ENCODE results near the gene CARS1.

The CARS1 gene

GRCh38 chr11:3041699-3042441 is 15.4 kb downstream of the CARS1 start:
- DNase-seq (ENCODE audit: insufficient read length, low spot score) (no peak), FAIRE-seq (no peak)

DNA sequence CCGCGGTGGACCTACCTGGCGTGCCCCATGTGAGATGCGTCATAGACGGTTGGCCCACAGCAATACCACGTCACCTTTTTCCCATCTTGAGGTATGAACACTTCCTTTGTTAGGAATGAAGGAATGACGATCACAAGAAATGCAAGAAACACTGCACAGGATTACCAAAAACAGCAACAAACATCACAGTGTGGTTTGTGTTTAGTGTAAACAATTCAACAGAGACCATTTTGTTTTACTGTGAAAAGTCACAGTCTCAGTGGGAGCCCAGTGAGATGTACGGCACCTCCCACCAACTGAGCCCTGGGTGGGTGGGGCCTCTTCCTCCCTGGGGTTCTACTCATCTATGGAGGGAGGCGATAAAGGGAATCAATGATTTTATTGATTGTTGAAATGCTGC is 16.3 kb downstream of the CARS1 start:
- DNase-seq (ENCODE audit: insufficient read length, low spot score) (no peak), FAIRE-seq (no peak)

DNA sequence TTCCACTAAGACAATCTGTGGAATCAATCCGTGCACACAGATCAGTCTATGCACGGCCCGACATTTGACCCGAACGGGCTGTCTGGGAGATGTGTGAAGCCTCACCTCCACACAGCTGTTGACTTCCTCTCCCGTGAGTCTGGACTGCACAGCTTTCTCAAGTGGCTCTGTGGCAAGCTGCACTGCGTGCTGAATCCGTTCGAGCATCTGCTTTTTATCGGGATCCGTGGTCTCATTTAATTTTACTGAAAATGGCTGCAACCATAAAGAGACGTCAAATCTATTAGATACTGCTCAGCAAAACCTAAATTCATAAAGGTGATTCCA is 19.3 kb downstream of the CARS1 start:
- FAIRE-seq (no peak), DNase-seq (ENCODE audit: insufficient read length, low spot score) (no peak)

DNA sequence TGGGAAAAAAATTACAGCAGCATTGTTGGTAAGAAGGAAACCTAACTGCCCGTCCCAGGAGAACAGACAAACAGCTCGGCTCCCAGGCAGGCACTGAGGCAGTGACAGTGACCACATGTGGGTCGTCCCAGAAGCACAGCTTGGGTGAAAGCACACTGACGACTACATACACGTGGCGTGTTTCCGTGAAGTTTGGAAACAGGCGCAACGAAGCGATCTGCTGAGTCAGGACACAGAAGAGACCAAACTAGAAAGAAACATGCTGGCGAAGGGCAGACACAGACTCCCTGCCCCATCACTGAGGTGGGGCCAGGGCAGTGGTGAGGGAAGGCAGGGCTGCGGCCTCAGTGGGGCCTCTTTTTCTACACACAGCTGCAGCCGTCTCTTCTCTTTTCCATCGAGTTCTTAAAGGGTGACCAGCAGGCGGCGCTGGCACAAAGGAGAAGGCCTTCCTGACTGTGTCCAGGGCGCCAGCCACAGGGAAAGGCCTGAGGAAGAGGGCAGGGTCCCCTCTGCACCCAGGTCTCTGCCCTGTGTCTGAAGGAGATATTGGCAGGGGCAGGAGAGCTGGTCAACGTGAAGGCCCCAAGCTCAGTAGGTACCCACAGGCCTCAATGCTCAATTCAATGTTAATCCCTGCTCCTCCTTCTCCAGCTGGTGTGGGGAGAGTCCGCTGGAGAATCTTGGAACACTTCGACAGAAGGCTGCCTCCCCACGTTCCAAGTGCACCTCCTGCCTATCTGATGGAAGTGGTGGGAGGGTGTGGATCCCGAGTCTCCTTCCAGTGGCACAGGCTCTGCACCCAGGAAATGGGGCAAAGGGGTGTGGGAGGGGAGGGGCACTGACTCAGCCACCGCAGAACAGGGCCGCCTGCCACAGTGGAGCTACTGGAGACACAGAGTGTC is 19.9 kb downstream of the CARS1 start:
- FAIRE-seq (no peak), DNase-seq (ENCODE audit: insufficient read length, low spot score) (no peak)

GRCh38 chr11:3036419-3036818 is 20.8 kb downstream of the CARS1 start:
- DNase-seq (ENCODE audit: insufficient read length, low spot score) (no peak), FAIRE-seq (no peak)

DNA sequence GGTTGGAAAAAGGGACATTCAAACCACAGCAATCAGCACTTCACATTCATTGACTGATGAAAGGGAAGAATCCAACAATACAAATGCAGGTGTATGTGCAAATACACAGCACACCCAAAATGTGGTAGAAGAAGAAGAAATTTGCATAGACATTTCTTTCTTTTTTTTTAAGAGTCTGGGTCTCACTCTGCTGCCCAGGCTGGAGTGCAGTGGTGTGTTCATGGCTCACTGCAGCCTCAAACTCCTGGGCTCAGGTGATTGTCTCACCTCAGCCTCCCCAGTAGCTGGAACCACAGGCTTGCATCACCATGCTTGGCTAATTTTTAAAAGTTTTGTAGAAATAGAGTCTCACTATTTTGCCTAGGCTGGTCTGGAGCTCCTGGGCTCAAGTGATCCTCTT is 21.9 kb downstream of the CARS1 start:
- DNase-seq (ENCODE audit: insufficient read length, low spot score) (no peak), FAIRE-seq (no peak)

- FAIRE-seq: no peak
These were observed 26.7 kb downstream of the CARS1 start for GRCh38 chr11:3030289-3031070.

DNA sequence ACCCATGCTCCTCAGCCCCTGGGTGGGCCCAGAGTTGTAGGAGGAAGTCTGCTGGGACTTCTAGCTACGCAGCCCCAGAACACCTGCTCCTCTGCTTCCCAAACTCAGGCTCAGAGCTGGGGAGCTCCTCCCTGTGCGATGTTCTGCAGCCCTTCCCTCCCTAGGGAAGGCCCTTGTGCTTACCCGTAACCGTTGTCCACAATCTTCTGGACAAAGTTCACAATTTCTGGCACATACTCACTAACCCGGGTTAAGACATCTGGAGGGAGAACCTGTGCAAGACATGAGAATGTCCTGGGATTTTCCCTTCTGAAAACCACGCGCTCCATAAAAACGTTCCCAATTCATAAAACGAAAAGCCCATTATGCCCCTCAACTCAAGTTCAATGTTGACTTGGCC is 28.4 kb downstream of the CARS1 start:
- FAIRE-seq (no peak), DNase-seq (ENCODE audit: insufficient read length, low spot score) (no peak)

More at GRCh38 chr11:3030289-3031070, 26.7 kb downstream of the CARS1 start:
- no peak for DNase-seq (ENCODE audit: insufficient read length, low spot score)

DNA sequence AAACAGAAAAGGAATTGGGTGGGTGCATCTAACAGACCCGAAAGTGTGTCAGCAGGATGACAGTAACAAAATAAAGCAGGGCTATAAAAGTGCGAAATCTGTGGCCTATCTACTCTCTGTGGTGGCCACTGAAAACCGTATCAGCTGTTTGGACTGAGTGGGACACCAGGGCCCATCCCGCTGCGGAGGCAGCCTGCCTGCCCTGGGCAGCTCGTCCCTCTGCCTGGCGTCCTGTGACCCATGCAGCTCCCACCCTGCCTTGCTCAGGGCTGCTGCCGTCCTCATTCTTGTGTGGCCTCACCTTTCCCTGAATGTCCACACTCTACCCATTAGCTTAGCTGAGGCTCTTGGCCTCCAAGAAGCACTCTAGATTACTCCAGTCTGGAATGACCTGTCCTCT is 30.4 kb downstream of the CARS1 start:
- FAIRE-seq: no peak
- DNase-seq (ENCODE audit: insufficient read length, low spot score): no peak

DNA sequence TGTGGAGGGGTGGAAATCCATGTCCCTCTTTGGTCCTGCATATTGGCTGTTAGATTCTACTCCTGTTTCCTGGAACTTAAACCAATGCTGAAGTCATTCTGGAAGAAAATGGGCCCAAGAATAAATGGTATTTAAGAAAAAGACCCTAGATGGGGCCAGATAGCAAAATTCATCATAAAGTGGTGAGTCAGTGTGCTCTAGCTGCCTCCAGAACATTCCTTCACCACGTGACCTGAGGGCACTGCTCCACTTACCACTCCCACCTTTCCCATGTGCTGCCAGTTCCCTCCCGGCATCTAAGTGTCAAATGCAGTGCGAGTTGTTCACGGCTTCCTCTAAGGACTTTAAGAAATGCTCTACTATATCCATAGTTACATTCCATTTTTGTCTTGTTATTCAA is 34.2 kb downstream of the CARS1 start:
- DNase-seq (ENCODE audit: insufficient read length, low spot score): no peak
- FAIRE-seq: peak; percentile 18

DNA sequence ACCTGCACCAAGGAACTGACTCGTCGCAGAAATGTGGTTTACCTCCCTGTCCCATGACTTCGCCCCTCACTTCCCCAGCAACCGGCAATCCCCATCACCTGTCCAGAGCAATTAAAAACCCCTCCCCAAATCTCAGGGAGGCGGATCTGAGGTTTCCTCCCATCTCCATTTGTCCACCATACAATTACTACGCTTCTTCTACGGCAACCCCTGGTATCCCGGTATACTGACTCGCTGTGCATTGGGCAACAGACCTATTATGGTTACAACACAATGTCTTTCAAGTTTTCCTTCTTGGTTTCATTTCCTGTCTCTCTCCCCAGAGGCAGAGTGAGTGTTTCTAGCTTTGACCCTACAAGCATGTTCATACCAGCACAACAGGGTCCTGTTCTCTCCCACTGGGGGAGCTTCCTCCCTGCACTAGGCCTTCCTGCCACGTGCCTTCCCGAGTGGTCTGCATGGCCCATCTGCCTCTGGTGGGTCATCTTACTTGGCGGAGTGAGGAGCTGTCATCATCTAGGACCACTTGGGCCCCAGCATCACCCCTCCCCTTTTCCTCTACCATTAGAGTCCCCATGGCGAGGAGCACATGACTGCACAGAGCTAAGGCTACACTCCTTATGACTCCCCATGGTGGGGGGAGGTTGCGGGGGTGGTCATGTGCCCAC is 34.8 kb downstream of the CARS1 start:
- DNase-seq (ENCODE audit: insufficient read length, low spot score): peak; percentile 41

DNA sequence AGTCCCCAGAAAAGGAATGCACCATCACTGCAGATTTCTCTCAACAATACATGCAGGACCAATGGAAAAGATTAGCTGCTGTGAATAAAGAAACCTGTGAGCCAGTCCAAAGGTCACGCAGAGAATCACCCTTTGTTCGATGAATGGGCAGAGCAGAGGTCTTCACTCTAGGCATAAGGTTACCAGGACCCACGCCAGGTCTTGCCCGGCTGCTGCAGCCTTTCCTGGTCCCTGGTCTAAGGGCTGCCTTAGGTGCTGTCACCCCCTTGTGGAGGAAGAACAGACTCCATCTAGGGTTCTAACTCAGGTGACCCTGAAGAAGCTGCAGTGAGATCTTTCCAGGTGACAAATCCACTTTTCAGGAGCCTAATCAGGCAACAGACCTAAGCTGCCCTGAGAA is 36.1 kb downstream of the CARS1 start:
- FAIRE-seq (peak; percentile 47), DNase-seq (ENCODE audit: insufficient read length, low spot score) (no peak)

More for the DNA sequence above, 34.8 kb downstream of the CARS1 start:
- FAIRE-seq: peak; percentile 80

GRCh38 chr11:3020011-3020410 is 37.2 kb downstream of the CARS1 start:
- no peak for FAIRE-seq
- DNase-seq (ENCODE audit: insufficient read length, low spot score): no peak

DNA sequence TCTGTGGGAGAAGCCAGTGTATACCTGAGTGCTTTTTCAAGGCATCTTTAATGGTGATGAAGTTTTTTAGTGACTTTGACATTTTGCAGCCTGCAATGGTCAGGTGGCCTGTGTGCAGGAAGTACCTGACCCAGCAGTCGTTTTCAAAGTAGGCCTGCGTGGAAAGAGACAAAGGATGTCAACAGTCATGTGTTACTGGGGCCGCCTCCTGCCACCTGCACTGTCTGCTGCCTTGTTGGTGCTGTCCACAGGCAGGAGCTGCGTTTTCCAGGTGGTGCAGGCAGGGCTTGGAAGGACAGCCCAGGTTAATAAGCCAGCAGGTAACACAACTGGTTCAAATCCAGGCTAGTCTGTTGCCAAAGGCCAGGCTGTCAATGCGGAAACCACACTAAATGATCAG is 38.6 kb downstream of the CARS1 start:
- DNase-seq (ENCODE audit: insufficient read length, low spot score): no peak

DNA sequence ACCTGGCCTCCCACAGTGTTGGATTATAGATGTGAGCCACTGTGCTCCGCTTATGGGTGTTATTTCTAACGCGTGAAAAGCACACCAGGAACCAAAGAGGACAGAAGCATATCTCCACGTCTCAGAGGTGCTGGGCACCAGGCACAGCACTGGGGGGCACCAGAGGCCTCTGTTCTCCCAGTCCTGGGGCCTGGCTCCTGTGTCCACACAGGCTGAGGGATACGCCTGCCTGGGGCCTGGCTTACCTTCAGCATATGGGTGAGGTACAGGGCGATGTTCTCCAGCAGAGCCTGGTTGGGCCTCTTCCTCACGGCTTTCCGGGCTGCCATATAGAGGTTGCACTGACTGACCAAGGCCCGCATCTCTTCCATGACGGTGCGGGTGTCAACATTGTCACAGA is 40.4 kb downstream of the CARS1 start:
- FAIRE-seq: no peak
- DNase-seq (ENCODE audit: insufficient read length, low spot score): no peak

More for the DNA sequence above, 38.6 kb downstream of the CARS1 start:
- no peak for FAIRE-seq

- no peak for FAIRE-seq
These were observed 41.4 kb downstream of the CARS1 start for GRCh38 chr11:3015796-3016195.

GRCh38 chr11:3014943-3015342 is 42.3 kb downstream of the CARS1 start:
- FAIRE-seq (no peak), DNase-seq (ENCODE audit: insufficient read length, low spot score) (no peak)

More at GRCh38 chr11:3015796-3016195, 41.4 kb downstream of the CARS1 start:
- no peak for DNase-seq (ENCODE audit: insufficient read length, low spot score)

- no peak for FAIRE-seq
These were observed 42.9 kb downstream of the CARS1 start for GRCh38 chr11:3014057-3014938.

More at GRCh38 chr11:3014057-3014938, 42.9 kb downstream of the CARS1 start:
- no peak for DNase-seq (ENCODE audit: insufficient read length, low spot score)
